HG02759 (cell line): ENCODE data around the gene RNASE2.
"Not testable (repeated sequence)": the region's sequence is repeated elsewhere in the genome, so short reads cannot be mapped to it uniquely, and the experiment has no call there.

Experiments
- ATAC-seq: cut with Tn5 transposase; IDR thresholded peaks from one replicate; pipeline ENCODE4 v1.9.1; 2021; ENCODE audit warnings: mild to moderate bottlenecking, moderate library complexity; ENCODE audit not compliant: unreplicated experiment

Gene RNASE2

DNA sequence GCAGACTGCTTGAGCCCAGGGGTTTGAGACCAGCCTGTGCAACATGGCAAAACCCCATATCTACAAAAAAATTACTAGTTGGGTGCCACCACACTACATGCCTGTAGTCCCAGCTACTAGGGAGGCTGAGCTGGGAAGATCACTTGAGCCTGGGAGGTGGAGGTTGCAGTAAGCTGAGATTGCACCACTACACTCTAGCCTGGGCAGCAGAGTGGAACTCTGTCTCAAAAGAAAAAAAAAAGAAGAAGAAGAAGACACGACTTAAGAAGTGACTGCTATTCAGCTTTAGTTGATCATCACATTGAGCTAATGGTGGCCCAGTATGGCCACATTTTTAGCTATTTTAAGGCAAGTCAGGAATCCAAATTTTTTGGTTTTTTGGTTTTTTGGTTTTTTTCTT lies 25.6 kb downstream of the RNASE2 start:
- no peak for ATAC-seq

DNA sequence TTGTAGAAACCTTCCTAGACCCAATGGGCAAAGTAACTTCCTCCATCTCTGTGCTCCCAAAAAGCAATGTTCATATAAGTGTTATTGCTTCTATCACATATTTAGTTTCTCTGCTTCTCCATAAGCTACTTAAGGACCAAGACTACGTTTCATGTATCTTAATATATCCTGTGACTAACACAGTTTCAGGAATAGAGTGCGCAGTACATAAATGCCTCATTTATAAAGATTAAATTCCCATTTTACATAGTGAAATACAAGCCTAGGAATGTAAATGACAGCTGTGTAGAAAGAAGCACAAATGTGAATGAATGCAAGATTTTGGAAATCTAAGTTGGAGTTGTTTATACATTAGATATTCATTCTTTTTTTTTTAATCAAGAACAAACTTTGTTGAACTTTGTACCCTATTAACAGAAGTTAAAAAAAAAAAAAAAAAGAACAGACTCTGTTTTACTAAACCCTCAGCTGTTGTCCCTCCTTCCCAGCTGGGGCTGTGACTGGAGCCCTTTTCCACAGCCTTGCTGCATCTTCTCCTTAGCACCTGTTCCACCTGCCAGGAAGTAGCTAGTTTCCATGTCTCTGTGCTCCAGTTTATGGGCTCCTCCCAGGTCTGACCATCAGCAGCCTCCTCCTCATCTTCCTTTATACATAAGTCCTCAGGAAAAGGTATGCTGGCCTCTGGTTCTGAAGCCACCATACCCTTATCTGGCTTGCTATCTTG lies 27.5 kb downstream of the RNASE2 start:
- no peak for ATAC-seq

DNA sequence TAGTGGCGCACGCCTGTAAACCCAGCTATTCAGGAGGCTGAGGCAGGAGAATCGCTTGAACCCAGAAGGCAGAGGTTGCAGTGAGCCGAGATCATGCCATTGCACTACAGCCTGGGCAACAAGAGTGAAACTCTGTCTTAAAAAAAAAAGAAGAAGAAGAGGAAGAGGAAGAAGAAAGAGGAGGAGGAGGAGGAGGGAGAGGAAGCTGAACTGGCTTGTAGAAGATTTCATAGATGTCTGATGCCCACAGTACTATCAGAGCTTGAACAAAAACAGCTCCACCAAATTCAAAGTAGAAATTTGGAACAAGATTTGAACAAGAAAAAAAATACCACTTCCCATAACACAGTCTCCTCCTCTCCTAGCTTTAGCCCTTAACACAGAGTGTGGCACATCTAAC lies 30.4 kb downstream of the RNASE2 start:
- ATAC-seq = not testable (repeated sequence)

DNA sequence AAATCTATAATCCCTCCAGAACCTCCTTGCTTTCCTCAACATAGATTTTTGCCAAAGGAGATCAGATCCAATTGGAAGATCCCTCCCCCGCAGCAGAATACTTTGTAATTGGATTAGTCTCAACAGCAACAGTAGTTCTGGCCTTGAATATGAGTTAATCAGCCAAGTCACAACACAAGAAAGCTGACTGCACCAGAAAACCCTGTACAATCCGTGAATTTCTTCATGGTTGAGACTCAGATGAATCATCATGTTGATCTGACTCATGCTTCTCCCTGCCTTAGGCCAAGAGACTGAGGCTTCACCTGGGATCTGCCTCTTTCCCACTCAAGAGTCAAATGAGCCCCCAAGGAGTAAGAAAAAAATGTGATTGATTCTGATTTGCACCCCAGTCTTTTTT lies 31.5 kb downstream of the RNASE2 start:
- ATAC-seq = no peak

DNA sequence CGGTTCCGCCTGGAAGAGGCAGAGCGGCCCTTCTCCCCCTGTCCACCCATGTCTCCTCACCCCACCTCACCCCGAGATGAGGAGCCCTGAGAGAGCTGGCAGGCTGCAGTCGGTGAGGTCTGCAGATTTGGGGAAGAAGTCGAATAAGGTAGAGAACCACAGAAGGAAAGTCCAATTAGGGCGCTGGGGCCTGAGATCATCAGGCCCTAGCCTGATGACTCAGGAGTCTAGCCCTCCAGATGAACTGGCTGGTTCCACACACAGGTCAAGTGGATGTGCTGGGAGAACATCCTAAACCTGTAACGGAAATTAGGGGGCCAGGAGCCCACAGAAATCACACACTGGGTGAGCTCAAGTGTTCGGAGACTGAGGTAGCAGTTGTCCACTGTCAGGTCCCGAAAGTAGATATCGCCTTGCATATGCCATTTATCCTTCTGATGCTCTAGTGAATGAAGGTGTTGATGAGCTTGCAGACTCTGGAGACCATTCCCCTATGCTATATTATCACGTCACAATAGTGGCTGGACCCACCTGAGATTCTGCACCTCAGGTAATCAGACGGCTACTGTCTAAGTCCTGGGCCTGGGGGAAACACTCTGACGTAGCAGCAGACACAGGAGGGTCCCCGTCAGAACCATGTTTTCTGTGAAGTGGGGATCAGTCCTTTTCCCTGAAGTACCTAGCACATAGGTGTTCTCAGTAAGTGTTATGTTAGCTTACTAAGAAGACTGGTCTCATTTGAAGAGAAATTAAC lies 33.6 kb downstream of the RNASE2 start:
- no peak for ATAC-seq

DNA sequence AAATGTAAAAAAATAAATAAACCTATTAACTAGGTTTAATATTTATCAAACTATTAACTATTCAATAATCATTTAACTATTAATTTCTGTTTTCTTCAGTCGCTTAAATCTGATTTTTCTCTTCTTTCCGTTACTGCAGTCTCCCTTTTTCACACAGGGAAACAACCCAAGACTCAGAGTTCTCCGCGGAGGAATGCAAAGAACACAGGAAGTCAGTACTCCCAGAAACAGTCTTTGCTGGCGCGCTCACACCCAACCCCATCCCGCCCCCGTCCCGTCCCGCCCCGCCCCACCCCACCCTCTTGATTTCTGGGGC lies 34.1 kb downstream of the RNASE2 start:
- no peak for ATAC-seq

DNA sequence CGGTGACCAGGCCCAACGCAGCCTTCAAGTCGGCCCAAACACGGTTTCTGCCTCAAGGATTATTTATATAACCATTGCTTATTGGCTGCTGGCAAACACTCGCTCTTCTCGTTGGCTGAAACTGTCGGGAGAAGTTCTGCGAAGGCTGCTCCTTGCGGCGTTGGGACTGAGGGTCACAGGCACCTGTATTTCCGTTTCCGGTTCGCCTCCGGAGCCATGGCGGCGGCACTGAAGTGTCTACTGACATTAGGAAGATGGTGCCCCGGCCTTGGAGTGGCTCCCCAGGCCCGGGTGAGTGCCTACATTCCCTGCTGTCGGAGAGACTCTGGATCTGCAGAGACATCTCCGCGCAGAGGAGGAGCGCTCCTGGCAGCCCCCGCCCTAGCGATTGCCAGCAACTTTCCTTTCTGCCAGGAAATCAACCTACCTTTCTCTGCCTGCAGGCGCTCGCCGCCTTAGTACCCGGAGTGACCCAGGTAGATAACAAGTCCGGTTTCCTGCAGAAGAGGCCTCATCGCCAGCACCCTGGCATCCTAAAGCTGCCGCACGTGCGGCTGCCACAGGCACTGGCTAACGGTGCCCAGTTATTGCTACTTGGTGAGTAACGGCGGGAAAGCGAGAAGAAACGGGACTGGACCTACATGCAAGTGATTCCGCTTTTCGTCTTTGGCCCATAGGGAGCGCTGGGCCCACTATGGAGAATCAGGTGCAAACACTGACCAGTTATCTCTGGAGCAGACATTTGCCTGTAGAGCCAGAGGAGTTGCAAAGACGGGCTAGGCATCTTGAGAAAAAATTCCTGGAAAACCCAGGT lies 34.7 kb downstream of the RNASE2 start, which contains the start of gene METTL17:
METTL17 (plus strand) TSS at position 194 of the 814 bp plus-strand sequence; CDS start at position 217, 23 bp downstream.
- ATAC-seq = peak; percentile 97

DNA sequence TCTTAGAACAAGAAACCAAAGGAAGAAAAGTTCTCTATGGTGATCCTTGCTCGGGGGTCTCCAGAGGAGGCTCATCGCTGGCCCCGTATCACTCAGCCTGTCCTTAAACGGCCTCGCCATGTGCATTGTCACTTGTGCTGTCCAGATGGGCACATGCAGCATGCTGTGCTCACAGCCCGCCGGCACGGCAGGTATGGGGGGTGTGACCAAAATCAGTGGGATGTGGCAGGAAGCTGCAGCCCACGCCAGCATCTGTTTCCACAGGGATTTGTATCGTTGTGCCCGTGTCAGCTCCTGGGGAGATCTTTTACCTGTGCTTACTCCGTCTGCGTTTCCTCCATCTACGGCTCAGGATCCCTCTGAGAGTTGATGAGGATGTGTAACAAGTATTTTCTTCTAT lies 41.2 kb downstream of the RNASE2 start:
- no peak for ATAC-seq

DNA sequence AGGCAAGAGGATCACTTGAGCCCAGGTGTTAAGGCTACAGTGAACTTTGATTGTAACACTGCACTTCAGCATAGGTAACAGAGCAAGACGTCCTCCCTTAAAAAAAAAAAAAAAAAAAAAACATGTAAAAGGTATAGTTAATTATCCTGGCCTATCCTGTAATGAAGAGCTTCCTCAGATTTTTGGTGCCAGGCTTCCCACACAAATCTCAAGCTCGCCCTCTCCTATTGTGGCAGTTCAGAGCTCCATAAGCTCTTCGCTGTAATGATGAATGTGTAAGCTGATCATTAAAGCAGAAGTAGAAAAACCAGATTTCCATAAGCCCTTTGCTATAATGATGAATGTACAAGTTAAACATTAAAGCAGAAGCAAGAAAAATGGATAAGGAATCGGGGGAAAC lies 41.8 kb downstream of the RNASE2 start:
- no peak for ATAC-seq

DNA sequence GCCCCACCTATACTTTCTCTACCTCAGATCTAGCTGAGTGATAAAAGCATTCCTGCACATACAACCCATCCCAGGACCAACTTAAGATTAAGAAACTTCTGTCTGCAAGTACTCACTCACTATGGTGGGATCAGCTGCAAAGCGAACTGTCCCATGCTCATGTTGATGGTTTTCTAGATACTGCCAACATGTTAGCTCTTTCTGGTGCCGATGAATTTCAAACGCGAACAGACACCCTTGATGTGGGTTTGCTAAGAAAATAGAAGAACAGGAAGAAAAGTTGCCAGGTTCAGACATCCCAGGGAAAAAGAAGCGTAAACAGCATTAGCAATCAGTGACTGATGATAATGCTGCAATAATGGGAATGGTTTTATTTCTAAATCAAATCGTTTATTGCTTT lies 42.3 kb downstream of the RNASE2 start:
- ATAC-seq = no peak

DNA sequence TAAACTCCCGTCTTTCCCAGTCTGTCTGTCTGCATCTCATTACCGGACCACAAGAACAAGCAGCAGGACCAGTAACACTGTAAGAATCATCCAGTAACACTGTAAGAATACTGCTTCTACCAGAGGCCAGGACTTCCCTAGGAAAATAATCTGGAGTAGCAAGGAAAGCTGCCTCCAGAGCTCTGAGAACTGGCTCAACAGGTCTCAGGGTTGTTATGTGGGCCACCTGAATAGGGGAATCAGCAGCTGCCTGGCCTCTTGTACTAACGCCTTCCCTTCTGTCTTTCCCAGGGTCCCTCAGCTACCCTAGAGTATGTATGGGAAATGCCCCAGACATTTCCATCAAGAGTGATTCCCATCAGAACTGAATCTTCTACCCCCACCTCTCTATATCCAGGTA lies 42.9 kb downstream of the RNASE2 start:
- ATAC-seq = no peak

DNA sequence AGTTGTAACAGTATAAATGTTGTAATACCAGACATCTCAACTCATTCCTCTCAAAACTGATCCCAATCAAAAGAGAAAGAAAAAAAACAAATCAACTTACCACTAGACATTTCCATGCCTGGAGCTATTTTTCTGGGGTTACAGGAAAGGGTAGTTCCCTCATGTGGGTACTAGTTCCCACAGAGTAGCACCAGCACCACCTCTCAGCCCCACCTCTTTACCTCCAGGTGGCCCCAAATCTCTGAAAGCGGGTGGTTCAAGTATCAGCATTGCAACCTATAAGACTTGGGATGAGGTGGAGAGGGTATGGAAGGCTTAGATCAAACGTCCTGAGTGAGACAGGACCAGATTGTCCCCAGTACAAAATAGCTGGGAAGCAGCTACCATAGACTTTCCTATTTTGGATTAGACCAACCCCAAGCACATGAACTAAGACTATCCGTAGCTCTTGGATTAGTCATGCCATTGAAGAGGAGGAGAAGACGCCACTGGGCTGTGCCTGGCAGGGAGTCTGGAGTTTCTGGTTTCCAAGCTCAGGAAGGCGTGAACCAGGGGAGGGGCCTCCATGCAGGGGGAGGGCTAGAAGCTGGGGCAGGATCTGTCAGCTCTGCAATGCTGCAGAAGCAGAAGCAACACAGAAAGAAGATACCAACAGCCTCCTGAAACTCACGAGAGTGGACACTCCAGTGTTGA lies 43.5 kb downstream of the RNASE2 start, which contains the start of gene SLC39A2:
SLC39A2 (plus strand) TSS at position 620 of the 693 bp plus-strand sequence. CDS start 154 bp downstream, outside the sequence.
- no peak for ATAC-seq

DNA sequence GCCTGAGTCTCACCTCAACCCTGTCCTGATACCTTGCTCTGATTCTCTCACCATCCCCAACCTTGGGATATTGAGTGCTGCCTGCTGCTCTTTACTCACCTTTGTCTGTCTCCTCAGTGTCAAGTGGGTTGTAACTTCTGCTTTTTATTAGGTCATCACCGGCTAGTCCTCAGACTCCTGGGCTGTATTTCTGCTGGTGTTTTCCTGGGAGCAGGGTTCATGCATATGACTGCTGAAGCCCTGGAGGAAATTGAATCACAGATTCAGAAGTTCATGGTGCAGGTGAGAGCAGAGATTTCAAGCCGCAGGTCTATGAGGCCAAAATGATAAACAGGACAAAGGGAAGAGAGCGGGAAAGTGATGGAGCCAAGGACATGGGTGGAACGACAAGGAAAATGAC lies 44.3 kb downstream of the RNASE2 start:
- no peak for ATAC-seq

DNA sequence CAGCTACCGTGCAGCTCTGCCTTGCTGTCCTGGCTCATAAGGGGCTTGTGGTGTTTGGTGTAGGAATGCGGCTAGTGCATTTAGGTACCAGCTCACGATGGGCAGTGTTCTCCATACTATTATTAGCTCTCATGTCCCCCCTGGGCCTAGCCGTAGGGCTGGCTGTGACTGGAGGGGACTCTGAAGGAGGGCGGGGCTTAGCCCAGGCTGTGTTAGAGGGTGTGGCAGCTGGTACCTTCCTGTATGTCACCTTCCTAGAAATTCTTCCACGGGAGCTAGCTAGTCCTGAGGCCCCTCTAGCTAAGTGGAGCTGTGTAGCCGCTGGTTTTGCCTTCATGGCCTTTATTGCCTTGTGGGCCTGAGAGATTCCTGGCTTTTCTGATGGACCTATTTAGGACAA lies 45.9 kb downstream of the RNASE2 start:
- ATAC-seq = no peak

DNA sequence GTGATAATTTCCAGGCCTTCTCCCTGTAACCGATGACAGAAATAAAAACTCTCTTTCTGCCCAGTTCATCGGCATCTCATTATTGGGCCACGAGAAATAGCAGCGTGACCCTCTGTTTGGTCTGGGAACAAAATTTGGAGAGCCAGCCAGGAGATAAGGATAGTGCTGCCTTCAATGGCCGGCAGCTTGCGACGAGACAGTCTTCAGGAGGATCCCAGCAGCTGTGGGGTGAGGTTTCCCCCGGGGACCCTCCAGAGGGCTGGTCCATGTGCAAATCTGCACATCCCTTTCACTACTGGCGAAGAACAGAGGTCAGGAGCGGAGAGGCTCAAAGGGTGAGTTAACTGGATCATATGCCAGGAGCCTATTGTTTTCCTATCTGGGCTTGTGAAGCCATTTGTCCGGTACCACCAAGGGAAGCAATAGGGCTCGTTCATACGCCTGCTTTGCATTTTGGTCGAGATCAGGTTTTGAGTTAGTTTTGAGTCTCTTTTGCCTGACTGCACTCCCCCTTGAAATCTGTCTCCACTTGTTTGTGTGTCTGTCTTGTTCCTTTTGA lies 48.6 kb downstream of the RNASE2 start:
- ATAC-seq = no peak
